Erythroblast (primary cell): ENCODE data around the gene SCGB1D2.

Source experiments
- GATA1 ChIP-seq: IDR thresholded peaks from 2 replicates; pipeline ENCODE4 v1.6.1; 2011; ENCODE audit warnings: low read depth, mild to moderate bottlenecking, control low read depth, low read length, moderate library complexity
- POLR2A ChIP-seq: IDR thresholded peaks from 2 replicates; pipeline ENCODE4 v1.6.1; 2011; ENCODE audit warnings: mild to moderate bottlenecking, low read length

GRCh38 chr11:62238151-62238550 is 3.9 kb upstream of the SCGB1D2 start:
- TF ChIP-seq POLR2A (no peak), GATA1 (no peak)
